Ishikawa (cell line): ENCODE results near the gene WNT3A.
A peak's percentile ranks its signal among the peaks of the same experiment; 100 is the strongest.

ENCODE experiments used
- CEBPB ChIP-seq: IDR thresholded peaks from 2 replicates; pipeline ENCODE4 v1.6.1; 2012
- CREB1 ChIP-seq: IDR thresholded peaks from 2 replicates; pipeline ENCODE4 v1.6.1; 2012; ENCODE audit warnings: low read depth
- EGR1 ChIP-seq: IDR thresholded peaks from 2 replicates; pipeline ENCODE4 v1.6.1; 2012
- EP300 ChIP-seq: IDR thresholded peaks from 2 replicates; pipeline ENCODE4 v1.6.1; 2012; ENCODE audit warnings: borderline replicate concordance
- FOXM1 ChIP-seq: IDR thresholded peaks from 2 replicates; pipeline ENCODE4 v1.6.1; 2012; ENCODE audit warnings: low read depth, borderline replicate concordance
- MAX ChIP-seq: IDR thresholded peaks from 2 replicates; pipeline ENCODE4 v1.6.1; 2012
- NFIC ChIP-seq: IDR thresholded peaks from 2 replicates; pipeline ENCODE4 v1.6.1; 2012
- RAD21 ChIP-seq: IDR thresholded peaks from 2 replicates; pipeline ENCODE4 v1.6.1; 2012; ENCODE audit warnings: low read depth
- TAF1 ChIP-seq: IDR thresholded peaks from 2 replicates; pipeline ENCODE4 v1.6.1; 2012; ENCODE audit warnings: low read depth, mild to moderate bottlenecking
- TCF12 ChIP-seq: IDR thresholded peaks from 2 replicates; pipeline ENCODE4 v1.6.1; 2012; ENCODE audit warnings: low read depth
- TEAD4 ChIP-seq: IDR thresholded peaks from 2 replicates; pipeline ENCODE4 v1.6.1; 2012
- YY1 ChIP-seq: IDR thresholded peaks from 2 replicates; pipeline ENCODE4 v1.6.1; 2012; ENCODE audit warnings: low read depth
- ZBTB7A ChIP-seq: IDR thresholded peaks from 2 replicates; pipeline ENCODE4 v1.6.1; 2012; ENCODE audit warnings: low read depth
- TF ChIP-seq, protein P1 (sequence below): IDR thresholded peaks from 2 replicates; pipeline ENCODE4 v1.6.1; 2012; ENCODE audit warnings: low read depth, mild to moderate bottlenecking
- TF ChIP-seq, protein P2 (sequence below): IDR thresholded peaks from 2 replicates; pipeline ENCODE4 v1.6.1; 2012

WNT3A gene

DNA sequence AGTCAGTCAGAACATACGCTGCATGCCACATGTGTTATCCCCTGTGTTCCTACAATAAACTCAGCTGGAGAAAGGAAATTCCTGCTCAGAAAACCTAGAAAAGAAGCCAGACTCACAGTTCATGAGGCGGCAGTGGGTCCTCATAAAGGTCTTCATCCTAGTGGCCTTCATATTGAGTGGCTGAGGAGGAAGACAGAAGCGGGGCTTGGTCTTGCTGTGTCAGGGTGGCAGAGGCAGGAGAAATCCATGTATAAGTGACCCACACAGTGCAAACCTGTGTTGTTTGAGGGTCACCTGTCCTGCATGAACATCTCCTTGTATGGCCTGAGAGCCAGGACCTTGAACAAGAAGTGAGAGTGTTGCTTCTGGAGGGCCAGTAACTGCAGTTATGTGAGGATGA lies 4.0 kb upstream of the WNT3A start:
- no peak for TF ChIP-seq ZBTB7A
- TF ChIP-seq MAX, result no peak
- no peak for TF ChIP-seq CEBPB
- no peak for TF ChIP-seq TAF1
- TF ChIP-seq TEAD4, result no peak
- TF ChIP-seq FOXM1, result no peak
- no peak for TF ChIP-seq CREB1
- TF ChIP-seq NFIC, result no peak
- no peak for TF ChIP-seq EP300
- TF ChIP-seq RAD21, result no peak
- TF ChIP-seq, protein P1, sequence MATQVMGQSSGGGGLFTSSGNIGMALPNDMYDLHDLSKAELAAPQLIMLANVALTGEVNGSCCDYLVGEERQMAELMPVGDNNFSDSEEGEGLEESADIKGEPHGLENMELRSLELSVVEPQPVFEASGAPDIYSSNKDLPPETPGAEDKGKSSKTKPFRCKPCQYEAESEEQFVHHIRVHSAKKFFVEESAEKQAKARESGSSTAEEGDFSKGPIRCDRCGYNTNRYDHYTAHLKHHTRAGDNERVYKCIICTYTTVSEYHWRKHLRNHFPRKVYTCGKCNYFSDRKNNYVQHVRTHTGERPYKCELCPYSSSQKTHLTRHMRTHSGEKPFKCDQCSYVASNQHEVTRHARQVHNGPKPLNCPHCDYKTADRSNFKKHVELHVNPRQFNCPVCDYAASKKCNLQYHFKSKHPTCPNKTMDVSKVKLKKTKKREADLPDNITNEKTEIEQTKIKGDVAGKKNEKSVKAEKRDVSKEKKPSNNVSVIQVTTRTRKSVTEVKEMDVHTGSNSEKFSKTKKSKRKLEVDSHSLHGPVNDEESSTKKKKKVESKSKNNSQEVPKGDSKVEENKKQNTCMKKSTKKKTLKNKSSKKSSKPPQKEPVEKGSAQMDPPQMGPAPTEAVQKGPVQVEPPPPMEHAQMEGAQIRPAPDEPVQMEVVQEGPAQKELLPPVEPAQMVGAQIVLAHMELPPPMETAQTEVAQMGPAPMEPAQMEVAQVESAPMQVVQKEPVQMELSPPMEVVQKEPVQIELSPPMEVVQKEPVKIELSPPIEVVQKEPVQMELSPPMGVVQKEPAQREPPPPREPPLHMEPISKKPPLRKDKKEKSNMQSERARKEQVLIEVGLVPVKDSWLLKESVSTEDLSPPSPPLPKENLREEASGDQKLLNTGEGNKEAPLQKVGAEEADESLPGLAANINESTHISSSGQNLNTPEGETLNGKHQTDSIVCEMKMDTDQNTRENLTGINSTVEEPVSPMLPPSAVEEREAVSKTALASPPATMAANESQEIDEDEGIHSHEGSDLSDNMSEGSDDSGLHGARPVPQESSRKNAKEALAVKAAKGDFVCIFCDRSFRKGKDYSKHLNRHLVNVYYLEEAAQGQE, result no peak
- TF ChIP-seq, protein P2, sequence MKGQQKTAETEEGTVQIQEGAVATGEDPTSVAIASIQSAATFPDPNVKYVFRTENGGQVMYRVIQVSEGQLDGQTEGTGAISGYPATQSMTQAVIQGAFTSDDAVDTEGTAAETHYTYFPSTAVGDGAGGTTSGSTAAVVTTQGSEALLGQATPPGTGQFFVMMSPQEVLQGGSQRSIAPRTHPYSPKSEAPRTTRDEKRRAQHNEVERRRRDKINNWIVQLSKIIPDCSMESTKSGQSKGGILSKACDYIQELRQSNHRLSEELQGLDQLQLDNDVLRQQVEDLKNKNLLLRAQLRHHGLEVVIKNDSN, result no peak
- no peak for TF ChIP-seq YY1
- TF ChIP-seq TCF12, result no peak
- no peak for TF ChIP-seq EGR1

- TF ChIP-seq YY1, result no peak
- TF ChIP-seq CEBPB, result no peak
- TF ChIP-seq EGR1, result no peak
- no peak for TF ChIP-seq TCF12
- TF ChIP-seq FOXM1, result no peak
- TF ChIP-seq RAD21, result no peak
- TF ChIP-seq CREB1, result no peak
- no peak for TF ChIP-seq EP300
- no peak for TF ChIP-seq TEAD4
- TF ChIP-seq ZBTB7A, result no peak
- TF ChIP-seq, protein P1, result no peak
- no peak for TF ChIP-seq MAX
- no peak for TF ChIP-seq TAF1
- TF ChIP-seq, protein P2, result no peak
- no peak for TF ChIP-seq NFIC
These were observed 3.1 kb upstream of the WNT3A start for GRCh38 chr1:228003461-228004330.

- TF ChIP-seq RAD21 (peak; percentile 57; the same call in 1 of the 2 replicates), EP300 (no peak)
These were observed 2.4 kb upstream of the WNT3A start for GRCh38 chr1:228004331-228004855.

DNA sequence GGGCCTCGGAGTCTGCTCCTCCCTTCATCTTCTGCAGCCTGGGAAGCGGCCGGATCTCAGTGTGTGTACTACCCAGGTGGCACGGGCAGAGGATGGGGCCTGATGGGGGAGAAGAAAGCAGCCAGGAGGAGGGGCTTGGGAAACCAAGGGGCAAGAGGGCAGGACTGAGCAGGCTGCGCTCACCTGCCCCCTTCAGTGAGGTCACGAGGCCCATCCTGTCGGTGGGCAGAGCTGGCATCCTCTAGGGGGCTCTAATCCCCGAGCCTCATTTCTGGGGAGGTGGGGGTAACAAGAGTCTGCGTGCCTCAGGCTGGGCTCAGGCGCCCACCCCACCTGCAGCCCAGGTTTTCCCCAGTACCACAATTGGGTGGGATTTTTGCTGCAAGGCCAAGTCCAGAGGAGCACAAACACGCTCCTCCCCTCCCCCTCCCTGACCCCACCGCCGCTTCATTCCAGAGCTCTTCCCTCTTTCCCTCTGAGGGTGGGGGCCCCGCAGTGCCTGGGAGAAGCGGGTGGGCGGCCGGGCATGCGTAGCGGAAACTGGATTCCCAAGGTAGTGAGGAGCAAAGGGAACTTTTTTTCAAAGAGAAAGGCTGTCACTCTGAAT lies 1.8 kb upstream of the WNT3A start:
- TF ChIP-seq, protein P1, result no peak
- TF ChIP-seq MAX (no peak), ZBTB7A (no peak), YY1 (no peak), CEBPB (no peak), FOXM1 (no peak), NFIC (no peak), TAF1 (no peak), TCF12 (no peak), CREB1 (no peak), TEAD4 (no peak), EGR1 (no peak), EP300 (no peak), RAD21 (no peak)
- TF ChIP-seq, protein P2, result no peak
